HepG2 (cell line): ENCODE results near the gene SKIDA1. TPM values are rescaled to one million over a fixed set of nuclear protein-coding genes. Genes with fewer than 3 reads are reported as not detected.

Source experiments
- ATAC-seq: fragments of 200-7000 bp; cut with Tn5 transposase; 3 replicates; pipeline ENCODE4 v1.9.1; 2020; ENCODE audit warnings: mild to moderate bottlenecking, moderate library complexity
- BruUV-seq: library from RNA; stranded (reverse); fragments of 400-500 nt; replicated peaks from 2 replicates; lab custom pipeline; 2021; lab: Mats Ljungman, UMichigan
- CTCF ChIA-PET: fragments of 300-600 bp; formaldehyde crosslinking; extraction: SDS; loops from one replicate; lab custom pipeline; 2021; ENCODE audit warnings: low total read pairs, inconsistent platforms, low intra/inter-chr PET ratio; lab: Yijun Ruan, JAX
- POLR2A ChIA-PET: fragments of 350-600 bp; sonication (Branson Sonifier 250); formaldehyde crosslinking; loops from one replicate; lab custom pipeline; 2020; ENCODE audit warnings: antibody characterized with exemption, inconsistent platforms; lab: Yijun Ruan, JAX
- DNase-seq: peaks from one replicate; pipeline ENCODE4 v3.0.0-alpha.2; 2015; ENCODE audit warnings: low spot score
- FAIRE-seq: peaks from 3 replicates; lab custom pipeline; 2011; peaks lifted over from hg19 to GRCh38; lab: Jason Lieb, UNC
- H2AFZ ChIP-seq: one replicate; pipeline ENCODE4 v1.6.1; 2011; ENCODE audit warnings: low read length, inconsistent platforms
- H3K27ac ChIP-seq: fragments of 300-600 bp; 3 replicates; pipeline ENCODE4 v1.8.0; 2011; ENCODE audit warnings: mixed run types, mild to moderate bottlenecking, mixed read lengths, low read length, inconsistent platforms; ENCODE audit not compliant: insufficient read depth; ENCODE audit errors: extremely low read length
- H3K27me3 ChIP-seq, 2 experiments: fragments of 200-600 bp in 1 of 2; 2 replicates in 1 of 2; 3 replicates in 1 of 2; pipeline versions ENCODE4 v1.6.0 to v1.8.0; 2011; ENCODE audit warnings: low read length in 2 of 2, mild to moderate bottlenecking in 2 of 2, moderate library complexity in 2 of 2, inconsistent platforms in 1 of 2; ENCODE audit not compliant: insufficient read depth in 2 of 2, control insufficient read depth in 1 of 2
- H3K36me3 ChIP-seq, 2 experiments: fragments of 200-600 bp in 1 of 2; replicated peaks in 1 of 2; 2 replicates in 1 of 2; 3 replicates in 1 of 2; pipeline versions ENCODE4 v1.5.1 to v1.8.0; 2011; ENCODE audit warnings: low read length in 2 of 2, inconsistent platforms in 1 of 2; ENCODE audit not compliant: insufficient read depth in 2 of 2, control insufficient read depth in 1 of 2
- H3K4me1 ChIP-seq: 2 replicates; pipeline ENCODE4 v1.5.1; 2012; ENCODE audit warnings: low read length, inconsistent platforms; ENCODE audit not compliant: insufficient read depth
- H3K4me2 ChIP-seq: 2 replicates; pipeline ENCODE4 v1.6.0; 2011; ENCODE audit warnings: low read depth, low read length, inconsistent platforms
- H3K4me3 ChIP-seq, 3 experiments: fragments of 200-600 bp in 1 of 3; sonication (generic), shearing (Covaris generic) in 1 of 3; replicated peaks in 1 of 3; 2 replicates each; pipeline ENCODE4 v1.5.1; 2011 to 2016; ENCODE audit warnings: low read length in 3 of 3, inconsistent platforms in 2 of 3, low read depth in 2 of 3, mild to moderate bottlenecking in 2 of 3, control low read depth in 1 of 3, mixed read lengths in 1 of 3; ENCODE audit not compliant: insufficient read depth in 1 of 3
- H3K79me2 ChIP-seq: one replicate; pipeline ENCODE4 v1.6.1; 2011; ENCODE audit warnings: low read length, inconsistent platforms; ENCODE audit not compliant: insufficient read depth
- H3K9ac ChIP-seq: 2 replicates; pipeline ENCODE4 v1.6.0; 2011; ENCODE audit warnings: mild to moderate bottlenecking, low read depth, low read length, inconsistent platforms; ENCODE audit not compliant: insufficient read depth
- H3K9me3 ChIP-seq: 2 replicates; pipeline ENCODE4 v1.5.1; 2012; ENCODE audit warnings: mild to moderate bottlenecking, low read length
- H4K20me1 ChIP-seq: 2 replicates; pipeline ENCODE4 v1.6.0; 2011; ENCODE audit warnings: inconsistent platforms, mild to moderate bottlenecking, low read length, moderate library complexity; ENCODE audit not compliant: insufficient read depth
- DMAP1 ChIP-seq: IDR thresholded peaks from 2 replicates; pipeline ENCODE4 v1.6.1; 2016
- NCOR1 ChIP-seq: fragments of 200-600 bp; sonication (generic); IDR thresholded peaks from 2 replicates; pipeline ENCODE4 v1.7.0; 2017; ENCODE audit warnings: antibody characterized with exemption, low read length, borderline replicate concordance
- SCMH1 ChIP-seq: sonication (generic); formaldehyde crosslinking; IDR thresholded peaks from 2 replicates; pipeline ENCODE4 v1.9.0; 2021; ENCODE audit warnings: missing genetic modification reagents, mild to moderate bottlenecking, borderline replicate concordance
- STAT5B ChIP-seq: sonication (generic); formaldehyde crosslinking; IDR thresholded peaks from 2 replicates; pipeline ENCODE4 v1.4.0; 2020; ENCODE audit warnings: missing genetic modification reagents
- SUZ12 ChIP-seq: fragments of 150-350 bp; IDR thresholded peaks from 2 replicates; pipeline ENCODE4 v1.6.1; 2014; ENCODE audit warnings: low read depth, low read length
- YEATS4 ChIP-seq: sonication (generic); formaldehyde crosslinking; IDR thresholded peaks from 2 replicates; pipeline ENCODE4 v1.4.0; 2020; ENCODE audit warnings: missing genetic modification reagents, borderline replicate concordance
- ZMYM2 ChIP-seq: sonication (generic); formaldehyde crosslinking; IDR thresholded peaks from 2 replicates; pipeline ENCODE4 v1.8.0; 2022; ENCODE audit warnings: mild to moderate bottlenecking, missing genetic modification reagents
- ZNF124 ChIP-seq: sonication (generic); formaldehyde crosslinking; IDR thresholded peaks from 2 replicates; pipeline ENCODE4 v1.4.0; 2020; ENCODE audit warnings: missing genetic modification reagents
- WGBS: methylation state at CpG from one replicate; pipeline ENCODE4 v1.1.6; 2017; ENCODE audit warnings: low lambda C conversion rate; 5-methylcytosine and 5-hydroxymethylcytosine counted together
- in situ Hi-C: cut with HindIII; loops from 2 replicates; pipeline ENCODE4 v1.10.0; 2017; ENCODE audit warnings: low pct_unique_long_range_greater_than_20kb; ENCODE audit not compliant: extremely low pct_ligation_motif_present
- intact Hi-C: fragments of 100-400 bp; cut with micrococcal nuclease; formaldehyde crosslinking; loops from one replicate; pipeline ENCODE4 v1.10.0; 2022; ENCODE audit not compliant: unreplicated experiment
- polyA plus RNA-seq, 8 experiments: library from polyadenylated mRNA; depleted of rRNA in 3 of 8; stranded (reverse) in 7 of 8; unstranded in 1 of 8; fragments of >200 nt; fragmentation: Illumina TruSeq in 4 of 8; extraction: Trizol in 4 of 8; gene quantifications; 2 replicates each; pipeline versions ENCODE4 v1.2.1 to v1.2.3, GENCODE V29; 2011 to 2016; ENCODE audit warnings: low read depth in 4 of 8, missing spikeins in 1 of 8, mixed read lengths in 1 of 8; ENCODE audit not compliant: insufficient read depth in 1 of 8
- total RNA-seq, 5 experiments: library from RNA; depleted of rRNA; stranded (reverse); fragments of >200 nt; fragmentation: Illumina TruSeq; extraction: Trizol; gene quantifications; 2 replicates each; pipeline ENCODE4 v1.2.3, GENCODE V29; 2016; ENCODE audit warnings: low read depth in 1 of 5
- TF ChIP-seq, protein P1 (sequence below): sonication (generic); formaldehyde crosslinking; IDR thresholded peaks from 2 replicates; pipeline ENCODE4 v1.9.0; 2021; ENCODE audit warnings: missing genetic modification reagents, borderline replicate concordance
- TF ChIP-seq, protein P2 (sequence below): sonication (generic); IDR thresholded peaks from 2 replicates; pipeline ENCODE4 v1.6.1; 2016; ENCODE audit warnings: low read depth, borderline replicate concordance
- TF ChIP-seq, protein P3 (sequence below): sonication (generic); formaldehyde crosslinking; IDR thresholded peaks from 2 replicates; pipeline ENCODE4 v1.5.1; 2020; ENCODE audit warnings: mild to moderate bottlenecking, missing genetic modification reagents, moderate library complexity
- TF ChIP-seq, protein P4 (sequence below): IDR thresholded peaks from 2 replicates; pipeline ENCODE4 v1.6.1; 2016; ENCODE audit warnings: low read depth, control low read depth
- TF ChIP-seq, protein P5 (sequence below): sonication (generic); formaldehyde crosslinking; conservative IDR thresholded peaks from 2 replicates; pipeline ENCODE4 v1.8.0; 2022; ENCODE audit warnings: mild to moderate bottlenecking, moderate library complexity, missing genetic modification reagents

The SKIDA1 gene
- total and polyA plus RNA-seq, 2 of the 13 experiments (the other 11 are each of a cell fraction or from before 2014, with no cell fraction given) = 0.73 to 1.5 TPM

DNA sequence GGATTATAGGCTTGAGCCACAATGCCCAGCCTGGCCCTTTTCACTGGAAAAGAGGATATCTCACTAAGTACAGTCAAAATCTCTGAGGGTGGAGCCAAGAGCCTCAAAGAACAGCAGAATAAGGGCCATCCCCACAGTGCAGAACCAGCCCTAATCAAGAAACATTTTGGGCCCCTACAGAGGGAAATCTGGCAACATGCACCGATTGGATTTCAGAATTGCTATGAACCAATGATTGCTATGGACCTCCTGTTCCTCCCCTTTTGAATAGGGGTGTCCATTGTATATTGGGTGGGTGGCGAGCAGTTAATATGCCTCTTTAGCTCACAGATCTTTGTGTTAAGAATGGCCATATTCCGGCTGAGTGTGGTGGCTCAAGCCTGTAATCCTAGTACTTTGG lies 42.7 kb downstream of the SKIDA1 start:
- H3K4me3 ChIP-seq = no peak overlapping the region
- peaks cover 36% of the 10 kb centered on the region for H3K4me1 ChIP-seq
- no peak overlapping the region for H2AFZ ChIP-seq
- no peak overlapping the region for H3K4me2 ChIP-seq
- no peak overlapping the region for H3K27ac ChIP-seq
- no peak for FAIRE-seq
- in situ Hi-C loops (loop anchor here (25.0 kb wide), 1 partner anchor 196 kb away; no protein-coding TSS in a partner anchor), intact Hi-C loops (no loop called here)
- POLR2A ChIA-PET = no interaction called here
- H4K20me1 ChIP-seq = no peaks in the 10 kb centered on the region
- ATAC-seq = no peak
- no peaks in the 10 kb centered on the region for H3K79me2 ChIP-seq
- BruUV-seq = no TSS peak
- H3K9me3 ChIP-seq = no peaks in the 10 kb centered on the region
- no peaks in the 10 kb centered on the region for H3K36me3 ChIP-seq
- WGBS = 85% methylated on average over 3 of the region's 3 CpGs
- 0 out of 5 replicates have a peak, but pooled peaks cover 0 to 2% of the 10 kb centered on the region in 2 experiments for H3K27me3 ChIP-seq
- TF ChIP-seq, protein P1, sequence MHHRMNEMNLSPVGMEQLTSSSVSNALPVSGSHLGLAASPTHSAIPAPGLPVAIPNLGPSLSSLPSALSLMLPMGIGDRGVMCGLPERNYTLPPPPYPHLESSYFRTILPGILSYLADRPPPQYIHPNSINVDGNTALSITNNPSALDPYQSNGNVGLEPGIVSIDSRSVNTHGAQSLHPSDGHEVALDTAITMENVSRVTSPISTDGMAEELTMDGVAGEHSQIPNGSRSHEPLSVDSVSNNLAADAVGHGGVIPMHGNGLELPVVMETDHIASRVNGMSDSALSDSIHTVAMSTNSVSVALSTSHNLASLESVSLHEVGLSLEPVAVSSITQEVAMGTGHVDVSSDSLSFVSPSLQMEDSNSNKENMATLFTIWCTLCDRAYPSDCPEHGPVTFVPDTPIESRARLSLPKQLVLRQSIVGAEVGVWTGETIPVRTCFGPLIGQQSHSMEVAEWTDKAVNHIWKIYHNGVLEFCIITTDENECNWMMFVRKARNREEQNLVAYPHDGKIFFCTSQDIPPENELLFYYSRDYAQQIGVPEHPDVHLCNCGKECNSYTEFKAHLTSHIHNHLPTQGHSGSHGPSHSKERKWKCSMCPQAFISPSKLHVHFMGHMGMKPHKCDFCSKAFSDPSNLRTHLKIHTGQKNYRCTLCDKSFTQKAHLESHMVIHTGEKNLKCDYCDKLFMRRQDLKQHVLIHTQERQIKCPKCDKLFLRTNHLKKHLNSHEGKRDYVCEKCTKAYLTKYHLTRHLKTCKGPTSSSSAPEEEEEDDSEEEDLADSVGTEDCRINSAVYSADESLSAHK = no peak
- no peak for TF ChIP-seq NCOR1
- TF ChIP-seq, protein P2, sequence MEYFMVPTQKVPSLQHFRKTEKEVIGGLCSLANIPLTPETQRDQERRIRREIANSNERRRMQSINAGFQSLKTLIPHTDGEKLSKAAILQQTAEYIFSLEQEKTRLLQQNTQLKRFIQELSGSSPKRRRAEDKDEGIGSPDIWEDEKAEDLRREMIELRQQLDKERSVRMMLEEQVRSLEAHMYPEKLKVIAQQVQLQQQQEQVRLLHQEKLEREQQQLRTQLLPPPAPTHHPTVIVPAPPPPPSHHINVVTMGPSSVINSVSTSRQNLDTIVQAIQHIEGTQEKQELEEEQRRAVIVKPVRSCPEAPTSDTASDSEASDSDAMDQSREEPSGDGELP = no peak
- TF ChIP-seq DMAP1 (CRISPR knock-in tag) = no peak
- no peak for TF ChIP-seq YEATS4 (CRISPR knock-in tag)
- TF ChIP-seq, protein P3, sequence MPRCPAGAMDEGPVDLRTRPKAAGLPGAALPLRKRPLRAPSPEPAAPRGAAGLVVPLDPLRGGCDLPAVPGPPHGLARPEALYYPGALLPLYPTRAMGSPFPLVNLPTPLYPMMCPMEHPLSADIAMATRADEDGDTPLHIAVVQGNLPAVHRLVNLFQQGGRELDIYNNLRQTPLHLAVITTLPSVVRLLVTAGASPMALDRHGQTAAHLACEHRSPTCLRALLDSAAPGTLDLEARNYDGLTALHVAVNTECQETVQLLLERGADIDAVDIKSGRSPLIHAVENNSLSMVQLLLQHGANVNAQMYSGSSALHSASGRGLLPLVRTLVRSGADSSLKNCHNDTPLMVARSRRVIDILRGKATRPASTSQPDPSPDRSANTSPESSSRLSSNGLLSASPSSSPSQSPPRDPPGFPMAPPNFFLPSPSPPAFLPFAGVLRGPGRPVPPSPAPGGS (CRISPR knock-in tag) = no peak
- no peak for TF ChIP-seq STAT5B (CRISPR knock-in tag)
- TF ChIP-seq, protein P4, sequence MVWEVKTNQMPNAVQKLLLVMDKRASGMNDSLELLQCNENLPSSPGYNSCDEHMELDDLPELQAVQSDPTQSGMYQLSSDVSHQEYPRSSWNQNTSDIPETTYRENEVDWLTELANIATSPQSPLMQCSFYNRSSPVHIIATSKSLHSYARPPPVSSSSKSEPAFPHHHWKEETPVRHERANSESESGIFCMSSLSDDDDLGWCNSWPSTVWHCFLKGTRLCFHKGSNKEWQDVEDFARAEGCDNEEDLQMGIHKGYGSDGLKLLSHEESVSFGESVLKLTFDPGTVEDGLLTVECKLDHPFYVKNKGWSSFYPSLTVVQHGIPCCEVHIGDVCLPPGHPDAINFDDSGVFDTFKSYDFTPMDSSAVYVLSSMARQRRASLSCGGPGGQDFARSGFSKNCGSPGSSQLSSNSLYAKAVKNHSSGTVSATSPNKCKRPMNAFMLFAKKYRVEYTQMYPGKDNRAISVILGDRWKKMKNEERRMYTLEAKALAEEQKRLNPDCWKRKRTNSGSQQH (CRISPR knock-in tag) = no peak
- no peak for TF ChIP-seq ZMYM2 (CRISPR knock-in tag)
- TF ChIP-seq SCMH1 (CRISPR knock-in tag) = no peak
- TF ChIP-seq, protein P5, sequence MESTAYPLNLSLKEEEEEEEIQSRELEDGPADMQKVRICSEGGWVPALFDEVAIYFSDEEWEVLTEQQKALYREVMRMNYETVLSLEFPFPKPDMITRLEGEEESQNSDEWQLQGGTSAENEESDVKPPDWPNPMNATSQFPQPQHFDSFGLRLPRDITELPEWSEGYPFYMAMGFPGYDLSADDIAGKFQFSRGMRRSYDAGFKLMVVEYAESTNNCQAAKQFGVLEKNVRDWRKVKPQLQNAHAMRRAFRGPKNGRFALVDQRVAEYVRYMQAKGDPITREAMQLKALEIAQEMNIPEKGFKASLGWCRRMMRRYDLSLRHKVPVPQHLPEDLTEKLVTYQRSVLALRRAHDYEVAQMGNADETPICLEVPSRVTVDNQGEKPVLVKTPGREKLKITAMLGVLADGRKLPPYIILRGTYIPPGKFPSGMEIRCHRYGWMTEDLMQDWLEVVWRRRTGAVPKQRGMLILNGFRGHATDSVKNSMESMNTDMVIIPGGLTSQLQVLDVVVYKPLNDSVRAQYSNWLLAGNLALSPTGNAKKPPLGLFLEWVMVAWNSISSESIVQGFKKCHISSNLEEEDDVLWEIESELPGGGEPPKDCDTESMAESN (CRISPR knock-in tag) = no peak
- no peak for TF ChIP-seq ZNF124 (CRISPR knock-in tag)
- TF ChIP-seq SUZ12 = no peak
- CTCF ChIA-PET = no interaction called here
- H3K9ac ChIP-seq = no peak overlapping the region
- DNase-seq = no peak
